ENCODE data around the gene APP.

GRCh38 chr21:26070121-26070520 lies 100.4 kb downstream of the APP start:
- no peak for TF ChIP-seq TAF1 (IDR thresholded peaks at IDR 0.05; ENCODE audit: low read depth, low read length)
- no peak for TF ChIP-seq POLR2A (IDR thresholded peaks at IDR 0.05; ENCODE audit: low read depth, low read length)
- no peak for TF ChIP-seq PAX5 (IDR thresholded peaks at IDR 0.05; ENCODE audit: insufficient read depth, low read length, severe bottlenecking)
- TF ChIP-seq POLR2AphosphoS5 (IDR thresholded peaks at IDR 0.05; ENCODE audit: low read depth, low read length), result no peak
- TF ChIP-seq SPI1 (IDR thresholded peaks at IDR 0.05; ENCODE audit: low read depth, low read length), result no peak

All from GM12891 (cell line).